ENCODE results near the gene IMPA2. TPM values are rescaled to one million over a fixed set of nuclear protein-coding genes. Genes with fewer than 3 reads are reported as not detected.

Gene IMPA2
- total RNA-seq, 1 experiment from 2014 or later, result 12.8 TPM

DNA sequence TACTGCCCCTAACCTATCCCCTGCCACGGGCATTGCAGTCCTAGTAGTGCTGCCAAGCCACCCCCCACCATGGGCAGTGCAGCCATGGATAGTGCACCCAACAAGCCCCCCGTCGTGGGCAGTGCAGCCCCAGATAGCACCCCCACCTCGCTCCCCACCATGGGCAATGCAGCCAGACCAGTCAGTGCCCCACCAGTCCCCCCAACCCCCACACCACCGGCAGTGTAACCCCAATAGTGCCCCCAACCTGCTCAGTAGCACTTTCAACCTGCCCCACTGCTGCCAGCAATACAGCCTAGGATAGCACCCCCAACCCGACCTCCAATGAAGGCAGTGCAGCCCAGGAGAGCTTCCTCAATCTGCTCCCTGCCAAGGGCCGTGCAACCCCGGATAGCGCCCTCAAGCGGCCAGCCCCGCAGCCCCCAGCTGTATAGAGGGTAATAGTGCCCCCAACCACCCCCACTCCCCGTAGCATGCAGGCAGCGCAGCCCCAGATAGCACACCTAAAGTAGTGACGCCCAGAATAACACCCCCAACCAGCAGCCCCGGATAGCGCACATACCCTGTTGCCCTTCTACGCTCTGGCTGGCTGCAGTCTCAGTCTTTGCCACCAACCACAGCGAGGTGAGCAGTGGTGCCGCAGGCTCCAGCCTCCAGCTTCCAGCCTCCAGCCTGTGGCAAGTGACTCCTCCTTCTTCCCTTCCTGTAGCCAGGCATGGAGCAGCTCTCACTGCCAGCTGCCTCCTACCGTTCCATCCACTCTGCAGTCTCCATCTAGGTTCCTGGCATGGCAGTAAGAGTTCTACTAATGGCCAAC lies 66.9 kb downstream of the IMPA2 start:
- Mint-ChIP-seq H3K36me3 (ENCODE audit: insufficient read depth, unreplicated experiment) (no peaks in the 10 kb centered on the region), H3K4me3 (ENCODE audit: unreplicated experiment) (no peak overlapping the region), H3K27ac (ENCODE audit: low read depth, unreplicated experiment) (no peak overlapping the region), H3K27me3 (ENCODE audit: insufficient read depth, unreplicated experiment) (no peaks in the 10 kb centered on the region), H3K4me1 (ENCODE audit: insufficient read depth, unreplicated experiment) (peaks cover 6% of the 10 kb centered on the region), H3K9me3 (ENCODE audit: unreplicated experiment) (no peaks in the 10 kb centered on the region)
- ChIA-PET CTCF (interaction anchor here (0.6 to 2.6 kb wide), 3 partner anchors 9 to 393 kb away, joined by 3 to 7 read pairs (median 3); no protein-coding TSS in a partner anchor), POLR2A (no interaction called here)
- TF ChIP-seq, protein P1, sequence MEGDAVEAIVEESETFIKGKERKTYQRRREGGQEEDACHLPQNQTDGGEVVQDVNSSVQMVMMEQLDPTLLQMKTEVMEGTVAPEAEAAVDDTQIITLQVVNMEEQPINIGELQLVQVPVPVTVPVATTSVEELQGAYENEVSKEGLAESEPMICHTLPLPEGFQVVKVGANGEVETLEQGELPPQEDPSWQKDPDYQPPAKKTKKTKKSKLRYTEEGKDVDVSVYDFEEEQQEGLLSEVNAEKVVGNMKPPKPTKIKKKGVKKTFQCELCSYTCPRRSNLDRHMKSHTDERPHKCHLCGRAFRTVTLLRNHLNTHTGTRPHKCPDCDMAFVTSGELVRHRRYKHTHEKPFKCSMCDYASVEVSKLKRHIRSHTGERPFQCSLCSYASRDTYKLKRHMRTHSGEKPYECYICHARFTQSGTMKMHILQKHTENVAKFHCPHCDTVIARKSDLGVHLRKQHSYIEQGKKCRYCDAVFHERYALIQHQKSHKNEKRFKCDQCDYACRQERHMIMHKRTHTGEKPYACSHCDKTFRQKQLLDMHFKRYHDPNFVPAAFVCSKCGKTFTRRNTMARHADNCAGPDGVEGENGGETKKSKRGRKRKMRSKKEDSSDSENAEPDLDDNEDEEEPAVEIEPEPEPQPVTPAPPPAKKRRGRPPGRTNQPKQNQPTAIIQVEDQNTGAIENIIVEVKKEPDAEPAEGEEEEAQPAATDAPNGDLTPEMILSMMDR (IDR thresholded peaks at IDR 0.05; ENCODE audit: unreplicated experiment), result no peak
- BruUV-seq (replicated peaks), result no TSS peak
- intact Hi-C loops (cut with micrococcal nuclease), result no loop called here
- DNase-seq (ENCODE audit: unreplicated experiment), result no peak

- DNase-seq (ENCODE audit: unreplicated experiment), result no peak
- ChIA-PET CTCF (interaction anchor here (2.6 kb wide), 1 partner anchor 10 kb away, joined by 7 read pairs; no protein-coding TSS in a partner anchor), POLR2A (interaction anchor here (1.1 kb wide), 1 partner anchor 9 kb away, joined by 5 read pairs; no protein-coding TSS in a partner anchor)
- H3K4me1 Mint-ChIP-seq (ENCODE audit: insufficient read depth, unreplicated experiment), result peaks cover 6% of the 10 kb centered on the region
- no peaks in the 10 kb centered on the region for H3K27me3 Mint-ChIP-seq (ENCODE audit: insufficient read depth, unreplicated experiment)
- no peak overlapping the region for H3K4me3 Mint-ChIP-seq (ENCODE audit: unreplicated experiment)
- no peak overlapping the region for H3K27ac Mint-ChIP-seq (ENCODE audit: low read depth, unreplicated experiment)
- BruUV-seq (replicated peaks), result no TSS peak
- no peaks in the 10 kb centered on the region for H3K9me3 Mint-ChIP-seq (ENCODE audit: unreplicated experiment)
- TF ChIP-seq, protein P1 (IDR thresholded peaks at IDR 0.05; ENCODE audit: unreplicated experiment), result no peak
- intact Hi-C loops (cut with micrococcal nuclease), result no loop called here
- no peaks in the 10 kb centered on the region for H3K36me3 Mint-ChIP-seq (ENCODE audit: insufficient read depth, unreplicated experiment)
Measured at GRCh38 chr18:12048827-12049175, 67.5 kb downstream of the IMPA2 start.

DNA sequence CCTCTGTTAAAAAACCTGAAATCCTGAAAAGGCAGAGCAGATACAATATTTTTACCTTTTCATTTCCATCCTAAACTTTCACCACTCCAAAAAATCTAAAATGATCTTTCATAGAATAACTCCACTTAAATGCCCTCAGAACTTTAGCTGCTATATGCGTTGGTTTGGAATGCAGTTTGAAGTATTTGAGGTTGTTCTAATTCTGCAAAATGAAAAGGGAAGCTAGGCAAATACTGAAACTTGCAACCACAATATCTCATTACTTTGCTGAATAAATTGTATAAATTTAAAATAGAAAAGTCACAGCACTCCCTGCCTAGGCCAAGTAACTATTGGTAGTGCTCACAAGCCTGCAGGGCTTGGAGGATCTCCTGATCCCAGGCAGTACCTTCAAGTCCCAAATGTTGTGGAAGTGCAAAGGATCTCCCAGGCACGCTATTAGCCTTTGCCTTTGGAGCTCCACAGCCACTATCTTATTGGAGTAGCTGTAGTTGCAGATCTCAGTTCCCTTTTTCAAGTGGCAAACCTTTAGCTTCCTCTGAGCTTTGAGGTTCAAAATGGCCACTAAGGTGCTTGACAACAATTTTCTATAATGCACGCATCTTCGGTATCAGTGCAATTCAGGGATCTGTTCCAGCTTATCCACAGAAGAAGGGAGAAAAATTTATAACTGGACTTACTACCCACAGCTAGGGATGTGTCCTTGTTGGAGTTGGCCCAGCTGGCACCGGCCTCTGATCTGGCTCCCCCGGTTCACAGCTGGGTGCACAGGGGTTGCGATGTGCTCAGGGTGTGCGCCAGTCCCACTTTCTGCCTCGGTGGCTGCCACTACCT lies 68.9 kb downstream of the IMPA2 start:
- BruUV-seq (replicated peaks), result no TSS peak
- Mint-ChIP-seq H3K4me3 (ENCODE audit: unreplicated experiment) (no peak overlapping the region), H3K9me3 (ENCODE audit: unreplicated experiment) (no peaks in the 10 kb centered on the region), H3K27me3 (ENCODE audit: insufficient read depth, unreplicated experiment) (no peaks in the 10 kb centered on the region), H3K27ac (ENCODE audit: low read depth, unreplicated experiment) (no peak overlapping the region), H3K4me1 (ENCODE audit: insufficient read depth, unreplicated experiment) (peaks cover 6% of the 10 kb centered on the region), H3K36me3 (ENCODE audit: insufficient read depth, unreplicated experiment) (no peaks in the 10 kb centered on the region)
- TF ChIP-seq, protein P1 (IDR thresholded peaks at IDR 0.05; ENCODE audit: unreplicated experiment), result no peak
- DNase-seq (ENCODE audit: unreplicated experiment), result no peak
- ChIA-PET POLR2A (interaction anchor here (1.1 kb wide), 1 partner anchor 8 kb away, joined by 5 read pairs; no protein-coding TSS in a partner anchor), CTCF (interaction anchor here (1.1 to 2.6 kb wide), 2 partner anchors 11 to 55 kb away, joined by 3 to 7 read pairs; no protein-coding TSS in a partner anchor)
- intact Hi-C loops (cut with micrococcal nuclease), result no loop called here

DNA sequence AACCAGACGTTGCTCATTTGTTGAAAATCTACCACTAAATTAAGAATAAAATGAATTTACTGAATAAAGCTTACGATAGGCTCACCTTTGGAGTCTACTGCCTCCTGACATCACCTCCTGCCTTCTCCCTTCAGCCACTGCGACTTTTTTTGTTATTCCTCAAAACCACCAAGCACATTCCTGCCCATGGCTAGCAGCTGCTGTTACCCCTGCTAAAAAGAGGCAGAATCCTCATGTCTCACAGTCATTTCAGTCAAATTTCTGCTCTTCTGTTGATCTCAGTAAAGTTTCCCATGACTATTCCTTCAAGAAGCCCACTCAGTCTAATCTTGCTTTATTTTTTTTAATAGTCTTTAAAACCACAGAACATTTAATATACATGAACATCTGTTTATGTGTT lies 71.6 kb downstream of the IMPA2 start:
- CTCF ChIA-PET, result no interaction called here
- H3K27ac Mint-ChIP-seq (ENCODE audit: low read depth, unreplicated experiment), result no peak overlapping the region
- H3K4me3 Mint-ChIP-seq (ENCODE audit: unreplicated experiment), result no peak overlapping the region
- H3K36me3 Mint-ChIP-seq (ENCODE audit: insufficient read depth, unreplicated experiment), result no peaks in the 10 kb centered on the region
- no peaks in the 10 kb centered on the region for H3K9me3 Mint-ChIP-seq (ENCODE audit: unreplicated experiment)
- no TSS peak for BruUV-seq (replicated peaks)
- peaks cover 6% of the 10 kb centered on the region for H3K4me1 Mint-ChIP-seq (ENCODE audit: insufficient read depth, unreplicated experiment)
- no peak for DNase-seq (ENCODE audit: unreplicated experiment)
- intact Hi-C loops (cut with micrococcal nuclease), result no loop called here
- POLR2A ChIA-PET, result no interaction called here
- TF ChIP-seq, protein P1 (IDR thresholded peaks at IDR 0.05; ENCODE audit: unreplicated experiment), result no peak
- no peaks in the 10 kb centered on the region for H3K27me3 Mint-ChIP-seq (ENCODE audit: insufficient read depth, unreplicated experiment)
